ENCODE measurements around the gene PLA2G7.
A peak's percentile ranks its signal among the peaks of the same experiment; 100 is the strongest.

The PLA2G7 gene

GRCh38 chr6:46734867-46735719, at the start of gene PLA2G7 (continued):
- no peak for TF ChIP-seq ZNF248 (tag by site-specific recombination; IDR thresholded peaks at IDR 0.05)
- 0 out of 2 replicates have a peak, but pooled peaks have one; percentile 36 for TF ChIP-seq ZNF398 (tag by site-specific recombination; IDR thresholded peaks at IDR 0.05)
- TF ChIP-seq ZFP69B (tag by site-specific recombination; IDR thresholded peaks at IDR 0.05) = no peak
- TF ChIP-seq ZNF292 (tag by site-specific recombination; IDR thresholded peaks at IDR 0.05; ENCODE audit: borderline replicate concordance, low read depth) = no peak
- TF ChIP-seq, protein P1, sequence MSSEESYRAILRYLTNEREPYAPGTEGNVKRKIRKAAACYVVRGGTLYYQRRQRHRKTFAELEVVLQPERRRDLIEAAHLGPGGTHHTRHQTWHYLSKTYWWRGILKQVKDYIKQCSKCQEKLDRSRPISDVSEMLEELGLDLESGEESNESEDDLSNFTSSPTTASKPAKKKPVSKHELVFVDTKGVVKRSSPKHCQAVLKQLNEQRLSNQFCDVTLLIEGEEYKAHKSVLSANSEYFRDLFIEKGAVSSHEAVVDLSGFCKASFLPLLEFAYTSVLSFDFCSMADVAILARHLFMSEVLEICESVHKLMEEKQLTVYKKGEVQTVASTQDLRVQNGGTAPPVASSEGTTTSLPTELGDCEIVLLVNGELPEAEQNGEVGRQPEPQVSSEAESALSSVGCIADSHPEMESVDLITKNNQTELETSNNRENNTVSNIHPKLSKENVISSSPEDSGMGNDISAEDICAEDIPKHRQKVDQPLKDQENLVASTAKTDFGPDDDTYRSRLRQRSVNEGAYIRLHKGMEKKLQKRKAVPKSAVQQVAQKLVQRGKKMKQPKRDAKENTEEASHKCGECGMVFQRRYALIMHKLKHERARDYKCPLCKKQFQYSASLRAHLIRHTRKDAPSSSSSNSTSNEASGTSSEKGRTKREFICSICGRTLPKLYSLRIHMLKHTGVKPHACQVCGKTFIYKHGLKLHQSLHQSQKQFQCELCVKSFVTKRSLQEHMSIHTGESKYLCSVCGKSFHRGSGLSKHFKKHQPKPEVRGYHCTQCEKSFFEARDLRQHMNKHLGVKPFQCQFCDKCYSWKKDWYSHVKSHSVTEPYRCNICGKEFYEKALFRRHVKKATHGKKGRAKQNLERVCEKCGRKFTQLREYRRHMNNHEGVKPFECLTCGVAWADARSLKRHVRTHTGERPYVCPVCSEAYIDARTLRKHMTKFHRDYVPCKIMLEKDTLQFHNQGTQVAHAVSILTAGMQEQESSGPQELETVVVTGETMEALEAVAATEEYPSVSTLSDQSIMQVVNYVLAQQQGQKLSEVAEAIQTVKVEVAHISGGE (tag by site-specific recombination; conservative IDR thresholded peaks at IDR 0.05; ENCODE audit: low read depth) = no peak
- TF ChIP-seq SCRT2 (tag by site-specific recombination; IDR thresholded peaks at IDR 0.05) = no peak
- no peak for TF ChIP-seq ZNF701 (tag by site-specific recombination; IDR thresholded peaks at IDR 0.05)
- no peak for TF ChIP-seq ZNF146 (tag by site-specific recombination; IDR thresholded peaks at IDR 0.05)
- no peak for TF ChIP-seq ZNF132 (tag by site-specific recombination; IDR thresholded peaks at IDR 0.05; ENCODE audit: borderline replicate concordance)
- TF ChIP-seq, protein P2, sequence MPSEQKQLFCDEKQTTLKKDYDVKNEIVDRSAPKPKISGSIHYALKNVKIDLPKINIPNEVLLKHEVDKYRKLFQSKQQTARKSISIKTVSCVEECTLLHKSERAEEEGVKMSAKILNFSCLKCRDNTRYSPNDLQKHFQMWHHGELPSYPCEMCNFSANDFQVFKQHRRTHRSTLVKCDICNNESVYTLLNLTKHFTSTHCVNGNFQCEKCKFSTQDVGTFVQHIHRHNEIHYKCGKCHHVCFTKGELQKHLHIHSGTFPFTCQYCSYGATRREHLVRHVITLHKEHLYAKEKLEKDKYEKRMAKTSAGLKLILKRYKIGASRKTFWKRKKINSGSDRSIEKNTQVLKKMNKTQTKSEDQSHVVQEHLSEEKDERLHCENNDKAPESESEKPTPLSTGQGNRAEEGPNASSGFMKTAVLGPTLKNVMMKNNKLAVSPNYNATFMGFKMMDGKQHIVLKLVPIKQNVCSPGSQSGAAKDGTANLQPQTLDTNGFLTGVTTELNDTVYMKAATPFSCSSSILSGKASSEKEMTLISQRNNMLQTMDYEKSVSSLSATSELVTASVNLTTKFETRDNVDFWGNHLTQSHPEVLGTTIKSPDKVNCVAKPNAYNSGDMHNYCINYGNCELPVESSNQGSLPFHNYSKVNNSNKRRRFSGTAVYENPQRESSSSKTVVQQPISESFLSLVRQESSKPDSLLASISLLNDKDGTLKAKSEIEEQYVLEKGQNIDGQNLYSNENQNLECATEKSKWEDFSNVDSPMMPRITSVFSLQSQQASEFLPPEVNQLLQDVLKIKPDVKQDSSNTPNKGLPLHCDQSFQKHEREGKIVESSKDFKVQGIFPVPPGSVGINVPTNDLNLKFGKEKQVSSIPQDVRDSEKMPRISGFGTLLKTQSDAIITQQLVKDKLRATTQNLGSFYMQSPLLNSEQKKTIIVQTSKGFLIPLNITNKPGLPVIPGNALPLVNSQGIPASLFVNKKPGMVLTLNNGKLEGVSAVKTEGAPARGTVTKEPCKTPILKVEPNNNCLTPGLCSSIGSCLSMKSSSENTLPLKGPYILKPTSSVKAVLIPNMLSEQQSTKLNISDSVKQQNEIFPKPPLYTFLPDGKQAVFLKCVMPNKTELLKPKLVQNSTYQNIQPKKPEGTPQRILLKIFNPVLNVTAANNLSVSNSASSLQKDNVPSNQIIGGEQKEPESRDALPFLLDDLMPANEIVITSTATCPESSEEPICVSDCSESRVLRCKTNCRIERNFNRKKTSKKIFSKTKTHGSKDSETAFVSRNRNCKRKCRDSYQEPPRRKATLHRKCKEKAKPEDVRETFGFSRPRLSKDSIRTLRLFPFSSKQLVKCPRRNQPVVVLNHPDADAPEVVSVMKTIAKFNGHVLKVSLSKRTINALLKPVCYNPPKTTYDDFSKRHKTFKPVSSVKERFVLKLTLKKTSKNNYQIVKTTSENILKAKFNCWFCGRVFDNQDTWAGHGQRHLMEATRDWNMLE (tag by site-specific recombination; conservative IDR thresholded peaks at IDR 0.05; ENCODE audit: low read depth) = no peak
- TF ChIP-seq SP7 (tag by site-specific recombination; IDR thresholded peaks at IDR 0.05) = no peak
- no peak for TF ChIP-seq ZNF184 (tag by site-specific recombination; IDR thresholded peaks at IDR 0.05)
- peak; percentile 84 for TF ChIP-seq IKZF3 (tag by site-specific recombination; IDR thresholded peaks at IDR 0.05)
- no peak for TF ChIP-seq ZNF16 (tag by site-specific recombination; IDR thresholded peaks at IDR 0.05; ENCODE audit: low read depth)
- no peak for TF ChIP-seq ZNF174 (tag by site-specific recombination; IDR thresholded peaks at IDR 0.05)
- no peak for TF ChIP-seq YY2 (tag by site-specific recombination; IDR thresholded peaks at IDR 0.05)
- TF ChIP-seq REPIN1 (tag by site-specific recombination; IDR thresholded peaks at IDR 0.05; ENCODE audit: low read depth) = no peak
- TF ChIP-seq, protein P3, sequence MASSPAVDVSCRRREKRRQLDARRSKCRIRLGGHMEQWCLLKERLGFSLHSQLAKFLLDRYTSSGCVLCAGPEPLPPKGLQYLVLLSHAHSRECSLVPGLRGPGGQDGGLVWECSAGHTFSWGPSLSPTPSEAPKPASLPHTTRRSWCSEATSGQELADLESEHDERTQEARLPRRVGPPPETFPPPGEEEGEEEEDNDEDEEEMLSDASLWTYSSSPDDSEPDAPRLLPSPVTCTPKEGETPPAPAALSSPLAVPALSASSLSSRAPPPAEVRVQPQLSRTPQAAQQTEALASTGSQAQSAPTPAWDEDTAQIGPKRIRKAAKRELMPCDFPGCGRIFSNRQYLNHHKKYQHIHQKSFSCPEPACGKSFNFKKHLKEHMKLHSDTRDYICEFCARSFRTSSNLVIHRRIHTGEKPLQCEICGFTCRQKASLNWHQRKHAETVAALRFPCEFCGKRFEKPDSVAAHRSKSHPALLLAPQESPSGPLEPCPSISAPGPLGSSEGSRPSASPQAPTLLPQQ (tag by site-specific recombination; IDR thresholded peaks at IDR 0.05) = 0 out of 2 replicates have a peak, but pooled peaks have one; percentile 31
- no peak for TF ChIP-seq ZNF521 (tag by site-specific recombination; IDR thresholded peaks at IDR 0.05)
- TF ChIP-seq ZNF664 (tag by site-specific recombination; IDR thresholded peaks at IDR 0.05) = no peak
- no peak for TF ChIP-seq KLF9 (tag by site-specific recombination; IDR thresholded peaks at IDR 0.05; ENCODE audit: low read depth)
- TF ChIP-seq ZNF747 (tag by site-specific recombination; IDR thresholded peaks at IDR 0.05) = no peak
- no peak for TF ChIP-seq ZNF175 (tag by site-specific recombination; IDR thresholded peaks at IDR 0.05)
- TF ChIP-seq ZFHX2 (tag by site-specific recombination; conservative IDR thresholded peaks at IDR 0.05) = 0 out of 2 replicates have a peak, but pooled peaks have one; percentile 7
- TF ChIP-seq ZNF404 (tag by site-specific recombination; IDR thresholded peaks at IDR 0.05) = no peak
- TF ChIP-seq FEZF1 (tag by site-specific recombination; IDR thresholded peaks at IDR 0.05) = no peak
